Sigmoid colon (tissue), 7 donors: ENCODE measurements around the gene SAA4. TPM values are rescaled to one million over a fixed set of nuclear protein-coding genes. Genes with fewer than 3 reads are reported as not detected.
"Not testable (repeated sequence)": the region's sequence is repeated elsewhere in the genome, so short reads cannot be mapped to it uniquely, and the experiment has no call there.

Experiments
- DNase-seq: peaks from one replicate; pipeline ENCODE4 v3.0.0-alpha.2; 2019
- H3K27ac ChIP-seq, 4 donors: fragments of 200-600 bp; sonication (generic); one replicate each; pipeline ENCODE4 v1.5.1; 2016 to 2019; ENCODE audit warnings: mild to moderate bottlenecking in 1 of 4
- H3K27me3 ChIP-seq, 3 donors: fragments of 200-600 bp; sonication (generic); one replicate each; pipeline ENCODE4 v1.5.1; 2019; ENCODE audit warnings: mild to moderate bottlenecking in 1 of 3
- H3K36me3 ChIP-seq, 4 donors: fragments of 200-600 bp; sonication (generic); one replicate each; pipeline ENCODE4 v1.5.1; 2016 to 2019
- H3K4me1 ChIP-seq, 4 donors: fragments of 200-600 bp; sonication (generic); one replicate each; pipeline ENCODE4 v1.5.1; 2017 to 2019
- H3K4me3 ChIP-seq, 4 donors: fragments of 200-600 bp; sonication (generic); one replicate each; pipeline ENCODE4 v1.5.1; 2017 to 2019; ENCODE audit warnings: mild to moderate bottlenecking in 2 of 4, moderate library complexity in 1 of 4
- H3K9me3 ChIP-seq, 4 donors: fragments of 200-600 bp in 3 of 4; sonication (generic) in 3 of 4; one replicate each; pipeline versions ENCODE4 v1.5.1 to v1.6.1; 2013 to 2019
- CTCF ChIP-seq, 4 experiments: fragments of 450-650 bp in 3 of 4; fragments of 200-600 bp in 1 of 4; IDR thresholded peaks; one replicate each; pipeline ENCODE4 v1.5.1; 2016 to 2019; ENCODE audit warnings: antibody characterized with exemption in 4 of 4, mild to moderate bottlenecking in 3 of 4, moderate library complexity in 2 of 4
- EP300 ChIP-seq, 4 donors: sonication (generic); formaldehyde crosslinking; IDR thresholded peaks; one replicate each; pipeline ENCODE4 v1.6.1; 2017; ENCODE audit warnings: antibody characterized with exemption in 4 of 4
- POLR2A ChIP-seq, 2 donors: fragments of 450-650 bp; IDR thresholded peaks; one replicate each; pipeline ENCODE4 v1.6.1; 2016; ENCODE audit warnings: antibody characterized with exemption in 2 of 2, mild to moderate bottlenecking in 2 of 2, moderate library complexity in 2 of 2
- POLR2AphosphoS5 ChIP-seq, 4 donors: sonication (generic); formaldehyde crosslinking; IDR thresholded peaks; one replicate each; pipeline ENCODE4 v1.6.1; 2017; ENCODE audit warnings: antibody characterized with exemption in 4 of 4
- WGBS, 2 donors: extraction: QIAGEN DNeasy Blood & Tissue Kit; methylation state at CpG; one replicate each; pipeline ENCODE4 v1.1.7; 2013; 5-methylcytosine and 5-hydroxymethylcytosine counted together
- intact Hi-C: fragments of 100-400 bp; cut with DNase I; formaldehyde crosslinking; loops from one replicate; pipeline ENCODE4 v1.15.1; 2023
- polyA plus RNA-seq, 3 donors: library from polyadenylated mRNA; stranded (reverse); fragments of 200-250 nt; gene quantifications; one replicate each; pipeline ENCODE4 v1.2.3, GENCODE V29; 2013
- total RNA-seq, 4 donors: library from RNA; depleted of rRNA; stranded (reverse); fragments of >200 nt; gene quantifications; one replicate each; pipeline ENCODE4 v1.1.0, GENCODE V29; 2016
- donor health status: healthy with polysubstance abuse.
- donor health status: Bipolar disorder and iron deficiency.
- donor health status: healthy.

SAA4 gene
- total and polyA plus RNA-seq, 7 donors, result 0.93 TPM; not detected in 6

- H3K27ac ChIP-seq, H3K9me3 ChIP-seq, H3K27me3 ChIP-seq, H3K4me1 ChIP-seq, DNase-seq, intact Hi-C loops, H3K4me3 ChIP-seq, H3K36me3 ChIP-seq: not testable (repeated sequence)
- 51 to 54% methylated on average over 11 of the region's 11 CpGs for WGBS, 2 donors
These were observed 10.0 kb upstream of the SAA4 start for GRCh38 chr11:18246379-18247190.

- no peaks in the 10 kb centered on the region for H3K4me1 ChIP-seq
- no peaks in the 10 kb centered on the region for H3K9me3 ChIP-seq
- intact Hi-C loops, result no loop called here
- no peaks in the 10 kb centered on the region for H3K27me3 ChIP-seq
- no peak for TF ChIP-seq CTCF (IDR thresholded peaks at IDR 0.05)
- no peak for TF ChIP-seq EP300 (IDR thresholded peaks at IDR 0.05)
- no peak for TF ChIP-seq POLR2A (IDR thresholded peaks at IDR 0.05)
- no peak for TF ChIP-seq POLR2AphosphoS5 (IDR thresholded peaks at IDR 0.05)
- DNase-seq, result no peak
- WGBS, 2 donors, result 77 to 78% methylated on average over 6 of the region's 6 CpGs
- H3K36me3 ChIP-seq, result no peaks in the 10 kb centered on the region
- H3K4me3 ChIP-seq, result no peak overlapping the region
- no peak overlapping the region for H3K27ac ChIP-seq
These were observed 8.8 kb upstream of the SAA4 start for GRCh38 chr11:18245396-18245795.

- no peak overlapping the region for H3K4me3 ChIP-seq
- no peaks in the 10 kb centered on the region for H3K4me1 ChIP-seq
- no peaks in the 10 kb centered on the region for H3K27me3 ChIP-seq
- 0 to 2% methylated on average over 1 of the region's 1 CpG for WGBS, 2 donors
- no peak for DNase-seq
- no peaks in the 10 kb centered on the region for H3K36me3 ChIP-seq
- H3K27ac ChIP-seq, result no peak overlapping the region
- TF ChIP-seq POLR2AphosphoS5 (IDR thresholded peaks at IDR 0.05) (no peak), EP300 (IDR thresholded peaks at IDR 0.05) (no peak), CTCF (IDR thresholded peaks at IDR 0.05) (peak in 2 of 4 experiments; percentile 8 to 43), POLR2A (IDR thresholded peaks at IDR 0.05) (no peak)
- intact Hi-C loops, result no loop called here
- no peaks in the 10 kb centered on the region for H3K9me3 ChIP-seq
These were observed 7.3 kb upstream of the SAA4 start for GRCh38 chr11:18243783-18244362.

GRCh38 chr11:18239655-18240054, 3.1 kb upstream of the SAA4 start:
- no peaks in the 10 kb centered on the region for H3K27me3 ChIP-seq
- no peak overlapping the region for H3K4me3 ChIP-seq
- intact Hi-C loops, result no loop called here
- DNase-seq, result no peak
- WGBS, 2 donors, result 89 to 95% methylated on average over 1 of the region's 1 CpG
- no peak overlapping the region for H3K27ac ChIP-seq
- TF ChIP-seq EP300 (IDR thresholded peaks at IDR 0.05), result no peak
- TF ChIP-seq CTCF (IDR thresholded peaks at IDR 0.05), result no peak
- TF ChIP-seq POLR2AphosphoS5 (IDR thresholded peaks at IDR 0.05), result no peak
- TF ChIP-seq POLR2A (IDR thresholded peaks at IDR 0.05), result no peak
- no peaks in the 10 kb centered on the region for H3K36me3 ChIP-seq
- H3K9me3 ChIP-seq, result no peaks in the 10 kb centered on the region
- H3K4me1 ChIP-seq, result no peaks in the 10 kb centered on the region

- H3K4me1 ChIP-seq, result no peaks in the 10 kb centered on the region
- no peak overlapping the region for H3K4me3 ChIP-seq
- H3K27ac ChIP-seq, result no peak overlapping the region
- H3K36me3 ChIP-seq, result no peaks in the 10 kb centered on the region
- intact Hi-C loops, result no loop called here
- 55 to 65% methylated on average over 8 of the region's 8 CpGs for WGBS, 2 donors
- no peaks in the 10 kb centered on the region for H3K27me3 ChIP-seq
- DNase-seq, result no peak
- TF ChIP-seq POLR2A (IDR thresholded peaks at IDR 0.05), result no peak
- TF ChIP-seq CTCF (IDR thresholded peaks at IDR 0.05), result no peak
- TF ChIP-seq POLR2AphosphoS5 (IDR thresholded peaks at IDR 0.05), result no peak
- TF ChIP-seq EP300 (IDR thresholded peaks at IDR 0.05), result no peak
- no peaks in the 10 kb centered on the region for H3K9me3 ChIP-seq
These were observed 938 bp downstream of the SAA4 start for GRCh38 chr11:18235394-18236334.
